ENCODE data around the gene GALK2. TPM values are rescaled to one million over a fixed set of nuclear protein-coding genes. Genes with fewer than 3 reads are reported as not detected.

The GALK2 gene
- total and polyA plus RNA-seq, 2 of the 4 experiments (the other 2 are of a cell fraction) = 27.0 to 63.6 TPM

GRCh38 chr15:49145651-49146609 lies 24.1 kb upstream of the GALK2 start:
- TF ChIP-seq RAD21 (IDR thresholded peaks at IDR 0.05; ENCODE audit: low read length) (peak; percentile 70), CTCF (conservative IDR thresholded peaks at IDR 0.05; ENCODE audit: low read depth, low read length) (peak; percentile 74), MAFK (IDR thresholded peaks at IDR 0.05; ENCODE audit: low read depth, low read length) (no peak), MXI1 (IDR thresholded peaks at IDR 0.05; ENCODE audit: borderline replicate concordance, low read depth, low read length) (no peak), RCOR1 (IDR thresholded peaks at IDR 0.05; ENCODE audit: insufficient replicate concordance, low read length) (no peak), SMC3 (IDR thresholded peaks at IDR 0.05; ENCODE audit: low read depth, low read length) (peak; percentile 73)
- H3K9me1 ChIP-seq (ENCODE audit: insufficient read depth, low read length) = 0 out of 2 replicates have a peak, but pooled peaks cover 2% of the 10 kb centered on the region
- H2AFZ ChIP-seq (replicated peaks; ENCODE audit: low read length, poor library complexity) = no peak overlapping the region
- H4K8ac ChIP-seq (ENCODE audit: low read depth in 2 of 2, low read length in 2 of 2) = no peak overlapping the region
- CTCF ChIA-PET = interaction anchor here (0.6 to 1.5 kb wide), 9 partner anchors 9 to 284 kb away, joined by 3 to 9 read pairs (median 3); no protein-coding TSS in a partner anchor
- no peak overlapping the region for H2AK9ac ChIP-seq (replicated peaks; ENCODE audit: low read depth, low read length, poor library complexity)
- no TSS peak for BruUV-seq (replicated peaks)
- peaks cover 40% of the 10 kb centered on the region for H4K20me1 ChIP-seq (ENCODE audit: insufficient read depth, low read length)
- H3K27ac ChIP-seq (ENCODE audit: insufficient read depth, low read length) = no peak overlapping the region
- no peak overlapping the region for H3K14ac ChIP-seq (replicated peaks; ENCODE audit: low read depth, low read length)
- H4K5ac ChIP-seq (ENCODE audit: low read depth, low read length) = no peak overlapping the region
- DNase-seq (peak; percentile 73), ATAC-seq (ENCODE audit: low read depth) (peak; percentile 64)
- dilution Hi-C loops (cut with HindIII; ENCODE audit: low sequenced_read_pairs, unreplicated experiment) = no loop called here
- no peak overlapping the region for H4K91ac ChIP-seq (ENCODE audit: insufficient read depth, low read depth, low read length)
- H3K4me3 ChIP-seq (ENCODE audit: insufficient read depth, low read depth, low read length) = no peak overlapping the region
- 0 out of 2 replicates have a peak overlapping the region, but pooled peaks have one; percentile 17 for H3K23ac ChIP-seq (ENCODE audit: low read depth, low read length)
- H3K9me3 ChIP-seq (ENCODE audit: control insufficient read depth, insufficient read depth, low read length) = no peaks in the 10 kb centered on the region
- in situ Hi-C loops (cut with MboI; ENCODE audit: low sequenced_read_pairs) = no loop called here
- no peak overlapping the region for H3K18ac ChIP-seq (ENCODE audit: low read depth, low read length)
- H3K4me1 ChIP-seq (ENCODE audit: control insufficient read depth, insufficient read depth, low read length) = peaks cover 1% of the 10 kb centered on the region; the same call in 1 of the 2 replicates
- no peak overlapping the region for H3K56ac ChIP-seq (ENCODE audit: extremely low read depth, insufficient read depth, low read length)
- H2BK20ac ChIP-seq (ENCODE audit: low read depth, low read length) = no peak overlapping the region
- H2AK5ac ChIP-seq (ENCODE audit: low read depth, low read length) = no peak overlapping the region
- H3K4ac ChIP-seq (ENCODE audit: low read depth, low read length) = no peak overlapping the region
- peaks cover 9% of the 10 kb centered on the region for H3K36me3 ChIP-seq (ENCODE audit: control insufficient read depth, insufficient read depth, low read length)
- no peak overlapping the region for H2BK15ac ChIP-seq (ENCODE audit: low read depth, low read length)
- H2BK5ac ChIP-seq (ENCODE audit: low read depth, low read length, poor library complexity, severe bottlenecking) = peak overlapping the region; percentile 57
- peaks cover 21 to 62% of the 10 kb centered on the region in 2 experiments for H3K79me1 ChIP-seq (ENCODE audit: low read depth in 1 of 2, low read length in 2 of 2)
- no peak overlapping the region for H3K4me2 ChIP-seq (ENCODE audit: low read depth, low read length)
- intact Hi-C loops (cut with micrococcal nuclease) = loop anchor here (1.0 kb wide), 1 partner anchor 284 kb away; no protein-coding TSS in a partner anchor
- no peak overlapping the region for H3K9ac ChIP-seq (ENCODE audit: low read depth, low read length)
- H2BK120ac ChIP-seq (ENCODE audit: low read depth, low read length) = no peak overlapping the region
- no CpG with 5 or more reads among the region's 3 CpGs for WGBS, 2 experiments (ENCODE audit: extremely low coverage in 2 of 2, insufficient read length in 1 of 2)
- H3K27me3 ChIP-seq (ENCODE audit: control insufficient read depth, insufficient read depth, low read length) = no peaks in the 10 kb centered on the region
- POLR2A ChIA-PET (ENCODE audit: unreplicated experiment) = interaction anchor here (0.6 kb wide), 1 partner anchor 756 kb away, joined by 3 read pairs; no protein-coding TSS in a partner anchor
